ENCODE measurements around the gene NADSYN1.

DNA sequence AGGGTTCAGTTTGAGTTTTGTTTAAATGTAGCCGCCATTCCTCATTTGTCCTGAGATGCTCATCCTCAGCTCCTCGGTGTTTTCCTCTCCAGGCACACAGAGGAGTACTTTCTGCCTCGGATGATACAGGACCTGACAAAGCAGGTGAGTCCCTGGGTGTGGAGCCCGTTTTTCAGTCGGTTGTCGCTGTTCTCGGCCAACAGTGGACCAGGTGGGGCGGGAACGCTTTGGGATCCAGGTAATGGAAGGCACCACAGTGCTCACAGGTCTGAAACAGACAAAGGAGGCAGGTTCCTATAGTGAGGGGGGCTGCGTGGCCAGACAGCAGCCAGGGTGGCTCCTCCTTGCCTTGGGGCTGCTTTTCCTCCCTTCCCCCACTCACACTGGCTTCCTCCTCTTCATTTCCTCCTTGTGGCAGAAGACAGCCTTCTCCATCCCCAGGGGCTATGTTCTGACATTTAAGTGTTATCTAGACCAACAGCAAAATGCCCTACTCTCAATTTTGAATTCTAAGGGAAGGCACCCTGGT lies 19.4 kb downstream of the NADSYN1 start:
- no peak for TF ChIP-seq EHMT2 (IDR thresholded peaks at IDR 0.05; ENCODE audit: borderline replicate concordance, low read depth, low read length)
- no peak for TF ChIP-seq EZH2 (conservative IDR thresholded peaks at IDR 0.05; ENCODE audit: low read depth, low read length)
- TF ChIP-seq, protein P1, sequence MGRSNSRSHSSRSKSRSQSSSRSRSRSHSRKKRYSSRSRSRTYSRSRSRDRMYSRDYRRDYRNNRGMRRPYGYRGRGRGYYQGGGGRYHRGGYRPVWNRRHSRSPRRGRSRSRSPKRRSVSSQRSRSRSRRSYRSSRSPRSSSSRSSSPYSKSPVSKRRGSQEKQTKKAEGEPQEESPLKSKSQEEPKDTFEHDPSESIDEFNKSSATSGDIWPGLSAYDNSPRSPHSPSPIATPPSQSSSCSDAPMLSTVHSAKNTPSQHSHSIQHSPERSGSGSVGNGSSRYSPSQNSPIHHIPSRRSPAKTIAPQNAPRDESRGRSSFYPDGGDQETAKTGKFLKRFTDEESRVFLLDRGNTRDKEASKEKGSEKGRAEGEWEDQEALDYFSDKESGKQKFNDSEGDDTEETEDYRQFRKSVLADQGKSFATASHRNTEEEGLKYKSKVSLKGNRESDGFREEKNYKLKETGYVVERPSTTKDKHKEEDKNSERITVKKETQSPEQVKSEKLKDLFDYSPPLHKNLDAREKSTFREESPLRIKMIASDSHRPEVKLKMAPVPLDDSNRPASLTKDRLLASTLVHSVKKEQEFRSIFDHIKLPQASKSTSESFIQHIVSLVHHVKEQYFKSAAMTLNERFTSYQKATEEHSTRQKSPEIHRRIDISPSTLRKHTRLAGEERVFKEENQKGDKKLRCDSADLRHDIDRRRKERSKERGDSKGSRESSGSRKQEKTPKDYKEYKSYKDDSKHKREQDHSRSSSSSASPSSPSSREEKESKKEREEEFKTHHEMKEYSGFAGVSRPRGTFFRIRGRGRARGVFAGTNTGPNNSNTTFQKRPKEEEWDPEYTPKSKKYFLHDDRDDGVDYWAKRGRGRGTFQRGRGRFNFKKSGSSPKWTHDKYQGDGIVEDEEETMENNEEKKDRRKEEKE (IDR thresholded peaks at IDR 0.05), result no peak
- TF ChIP-seq ZNF350 (CRISPR knock-in tag; IDR thresholded peaks at IDR 0.05; ENCODE audit: borderline replicate concordance, low read depth), result no peak
- no peak for TF ChIP-seq CTCF (CRISPR knock-in tag; IDR thresholded peaks at IDR 0.05)
- TF ChIP-seq MED1 (CRISPR knock-in tag; IDR thresholded peaks at IDR 0.05), result no peak
- no peak for TF ChIP-seq GABPA (IDR thresholded peaks at IDR 0.05; ENCODE audit: low read depth, low read length)
- no peak for TF ChIP-seq GABPA (CRISPR knock-in tag; IDR thresholded peaks at IDR 0.05; ENCODE audit: low read depth)
- no peak for TF ChIP-seq TAF1 (CRISPR knock-in tag; IDR thresholded peaks at IDR 0.05)
- no peak for TF ChIP-seq ZNF510 (CRISPR knock-in tag; IDR thresholded peaks at IDR 0.05; ENCODE audit: low read depth)
- no peak for TF ChIP-seq SKIL (CRISPR knock-in tag; IDR thresholded peaks at IDR 0.05; ENCODE audit: borderline replicate concordance)
- TF ChIP-seq YY1 (IDR thresholded peaks at IDR 0.05; ENCODE audit: insufficient read depth, insufficient replicate concordance, low read depth, low read length), result no peak
- no peak for TF ChIP-seq BCL6 (CRISPR knock-in tag; IDR thresholded peaks at IDR 0.05)
- no peak for TF ChIP-seq ZSCAN29 (CRISPR knock-in tag; conservative IDR thresholded peaks at IDR 0.05)
- TF ChIP-seq MXD4 (CRISPR knock-in tag; IDR thresholded peaks at IDR 0.05), result no peak
